GM18499 (cell line): ENCODE data around the gene ZSCAN2.
A peak's percentile ranks its signal among the peaks of the same experiment; 100 is the strongest.
"Not testable (repeated sequence)": the region's sequence is repeated elsewhere in the genome, so short reads cannot be mapped to it uniquely, and the experiment has no call there.

Experiments used
- ATAC-seq: cut with Tn5 transposase; IDR thresholded peaks from one replicate; pipeline ENCODE4 v1.9.1; 2021; ENCODE audit warnings: moderate number of reproducible peaks; ENCODE audit not compliant: insufficient read depth, unreplicated experiment

The ZSCAN2 gene

GRCh38 chr15:84600687-84601554 is at the start of gene ZSCAN2:
TSS of gene ZSCAN2 (plus strand) at chr15:84601009. CDS start at chr15:84603928, 2,919 bp downstream.
- ATAC-seq, result peak; percentile 81

GRCh38 chr15:84551624-84552023 is 49.2 kb upstream of the ZSCAN2 start:
- not testable (repeated sequence) for ATAC-seq

GRCh38 chr15:84552896-84553295 is 47.9 kb upstream of the ZSCAN2 start:
- no peak for ATAC-seq

GRCh38 chr15:84556690-84557089 is 44.1 kb upstream of the ZSCAN2 start:
- not testable (repeated sequence) for ATAC-seq

- ATAC-seq, result not testable (repeated sequence)
These were observed 32.8 kb upstream of the ZSCAN2 start for GRCh38 chr15:84568021-84568420.

- ATAC-seq, result no peak
These were observed 30.6 kb upstream of the ZSCAN2 start for GRCh38 chr15:84570164-84570735.

GRCh38 chr15:84572231-84572630 is 28.6 kb upstream of the ZSCAN2 start:
- ATAC-seq, result no peak

GRCh38 chr15:84575493-84575892 is 25.3 kb upstream of the ZSCAN2 start:
- ATAC-seq, result no peak

GRCh38 chr15:84577891-84578290 is 22.9 kb upstream of the ZSCAN2 start:
- ATAC-seq, result not testable (repeated sequence)

GRCh38 chr15:84579261-84579721 is 21.5 kb upstream of the ZSCAN2 start:
- not testable (repeated sequence) for ATAC-seq

- ATAC-seq, result not testable (repeated sequence)
These were observed 19.0 kb upstream of the ZSCAN2 start for GRCh38 chr15:84581676-84582428.

- ATAC-seq, result no peak
These were observed 18.1 kb upstream of the ZSCAN2 start for GRCh38 chr15:84582583-84583157.

- not testable (repeated sequence) for ATAC-seq
These were observed 16.9 kb upstream of the ZSCAN2 start for GRCh38 chr15:84583921-84584320.

GRCh38 chr15:84586696-84587095 is 14.1 kb upstream of the ZSCAN2 start:
- no peak for ATAC-seq

- no peak for ATAC-seq
These were observed 12.5 kb upstream of the ZSCAN2 start for GRCh38 chr15:84588053-84588874.

- no peak for ATAC-seq
These were observed 10.4 kb upstream of the ZSCAN2 start for GRCh38 chr15:84590406-84590805.

GRCh38 chr15:84591815-84592214 is 9.0 kb upstream of the ZSCAN2 start:
- no peak for ATAC-seq

GRCh38 chr15:84594617-84595290 is 6.1 kb upstream of the ZSCAN2 start:
- no peak for ATAC-seq

- no peak for ATAC-seq
These were observed 5.1 kb upstream of the ZSCAN2 start for GRCh38 chr15:84595660-84596059.
